Measurements from ENCODE around the gene KATNB1.
"Not testable (repeated sequence)": the region's sequence is repeated elsewhere in the genome, so short reads cannot be mapped to it uniquely, and the experiment has no call there.

KATNB1 gene

GRCh38 chr16:57704011-57704904 lies 31.3 kb upstream of the KATNB1 start:
- no peak overlapping the region for H3K9ac ChIP-seq (ENCODE audit: low read length)
- no peaks in the 10 kb centered on the region for H3K9me3 ChIP-seq (ENCODE audit: control insufficient read depth, low read length)
- no peaks in the 10 kb centered on the region for H3K36me3 ChIP-seq (ENCODE audit: control insufficient read depth, insufficient read depth, low read length)
- no peak overlapping the region for H3K4me3 ChIP-seq (ENCODE audit: low read length)
- H3K4me1 ChIP-seq (ENCODE audit: control insufficient read depth, insufficient read depth, low read length), result peaks cover 24% of the 10 kb centered on the region
- H3K27me3 ChIP-seq (ENCODE audit: control insufficient read depth, insufficient read depth, low read length), result no peaks in the 10 kb centered on the region

GRCh38 chr16:57704905-57705852 lies 30.4 kb upstream of the KATNB1 start:
- Histone ChIP-seq H3K27me3 (ENCODE audit: control insufficient read depth, insufficient read depth, low read length) (no peaks in the 10 kb centered on the region), H3K9ac (ENCODE audit: low read length) (no peak overlapping the region), H3K9me3 (ENCODE audit: control insufficient read depth, low read length) (no peaks in the 10 kb centered on the region), H3K4me1 (ENCODE audit: control insufficient read depth, insufficient read depth, low read length) (peaks cover 24% of the 10 kb centered on the region), H3K4me3 (ENCODE audit: low read length) (no peak overlapping the region), H3K36me3 (ENCODE audit: control insufficient read depth, insufficient read depth, low read length) (no peaks in the 10 kb centered on the region)

- Histone ChIP-seq H3K4me1 (ENCODE audit: control insufficient read depth, insufficient read depth, low read length) (peaks cover 14% of the 10 kb centered on the region), H3K9me3 (ENCODE audit: control insufficient read depth, low read length) (no peaks in the 10 kb centered on the region), H3K9ac (ENCODE audit: low read length) (no peak overlapping the region), H3K27me3 (ENCODE audit: control insufficient read depth, insufficient read depth, low read length) (no peaks in the 10 kb centered on the region), H3K4me3 (ENCODE audit: low read length) (no peak overlapping the region), H3K36me3 (ENCODE audit: control insufficient read depth, insufficient read depth, low read length) (no peaks in the 10 kb centered on the region)
Observed at GRCh38 chr16:57706717-57707116, 28.9 kb upstream of the KATNB1 start.

DNA sequence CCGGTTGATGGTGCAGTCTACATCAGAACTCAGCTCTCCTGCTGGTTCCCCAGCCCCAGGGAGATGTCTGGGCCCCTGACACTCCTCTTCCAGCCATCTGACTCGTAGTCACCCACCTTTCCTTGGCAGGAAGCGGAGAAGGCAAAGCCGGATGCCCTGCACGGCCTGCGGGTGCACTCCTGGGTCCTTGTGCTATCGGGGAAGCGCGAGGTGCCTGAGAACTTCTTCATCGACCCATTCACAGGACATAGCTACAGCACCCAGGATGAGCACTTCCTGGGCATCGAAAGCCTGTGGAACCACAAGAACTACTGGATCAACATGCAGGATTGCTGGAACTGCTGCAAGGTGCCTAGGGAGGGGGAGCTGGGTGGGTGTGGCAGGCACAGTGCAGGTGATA lies 28.2 kb upstream of the KATNB1 start:
- H3K4me1 ChIP-seq (ENCODE audit: control insufficient read depth, insufficient read depth, low read length), result peaks cover 13% of the 10 kb centered on the region
- H3K4me3 ChIP-seq (ENCODE audit: low read length), result no peak overlapping the region
- H3K9ac ChIP-seq (ENCODE audit: low read length), result no peak overlapping the region
- H3K27me3 ChIP-seq (ENCODE audit: control insufficient read depth, insufficient read depth, low read length), result no peaks in the 10 kb centered on the region
- H3K36me3 ChIP-seq (ENCODE audit: control insufficient read depth, insufficient read depth, low read length), result no peaks in the 10 kb centered on the region
- no peaks in the 10 kb centered on the region for H3K9me3 ChIP-seq (ENCODE audit: control insufficient read depth, low read length)

GRCh38 chr16:57708168-57708567 lies 27.4 kb upstream of the KATNB1 start:
- no peaks in the 10 kb centered on the region for H3K9me3 ChIP-seq (ENCODE audit: control insufficient read depth, low read length)
- no peaks in the 10 kb centered on the region for H3K36me3 ChIP-seq (ENCODE audit: control insufficient read depth, insufficient read depth, low read length)
- H3K9ac ChIP-seq (ENCODE audit: low read length), result no peak overlapping the region
- peaks cover 13% of the 10 kb centered on the region for H3K4me1 ChIP-seq (ENCODE audit: control insufficient read depth, insufficient read depth, low read length)
- H3K4me3 ChIP-seq (ENCODE audit: low read length), result no peak overlapping the region
- H3K27me3 ChIP-seq (ENCODE audit: control insufficient read depth, insufficient read depth, low read length), result no peaks in the 10 kb centered on the region

DNA sequence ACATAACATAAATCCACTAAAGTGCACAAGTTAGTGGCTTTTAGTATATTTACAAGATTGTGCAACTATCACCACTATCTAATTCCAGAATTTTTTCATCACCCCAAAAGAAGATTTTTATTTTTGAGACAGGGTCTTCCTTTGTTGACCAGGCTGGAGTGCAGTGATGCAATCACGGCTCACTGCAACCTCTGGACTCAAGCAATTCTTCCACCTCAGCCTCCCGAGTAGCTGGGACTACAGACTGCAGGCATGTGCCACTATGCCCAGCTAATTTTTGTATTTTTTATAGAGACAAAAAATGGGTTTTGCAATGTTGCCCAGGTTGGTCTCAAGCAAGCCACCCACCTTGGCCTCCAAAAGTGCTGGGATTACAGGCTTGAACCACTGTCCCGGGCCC lies 25.9 kb upstream of the KATNB1 start:
- peaks cover under 1% of the 10 kb centered on the region for H3K4me1 ChIP-seq (ENCODE audit: control insufficient read depth, insufficient read depth, low read length)
- H3K27me3 ChIP-seq (ENCODE audit: control insufficient read depth, insufficient read depth, low read length), result peaks cover 4% of the 10 kb centered on the region

DNA sequence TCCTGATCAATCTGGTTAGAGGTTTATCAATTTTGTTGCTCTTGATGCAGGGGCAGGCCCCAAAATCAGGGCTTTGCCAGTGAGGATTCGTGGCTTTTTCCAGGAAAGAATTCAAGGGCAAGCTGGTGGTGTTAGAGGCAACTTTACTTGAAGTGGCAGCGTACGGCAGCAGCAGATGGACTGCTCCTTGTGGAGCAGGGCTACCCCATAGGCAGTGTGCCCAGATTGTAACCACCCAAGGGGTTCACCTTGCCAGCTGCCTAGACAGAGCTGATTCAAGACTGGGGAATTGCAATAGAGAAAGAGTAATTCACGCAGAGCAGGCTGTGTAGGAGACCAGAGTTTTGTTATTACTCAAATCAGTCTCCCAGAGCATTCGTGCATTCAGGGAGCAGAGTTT lies 24.2 kb upstream of the KATNB1 start:
- Histone ChIP-seq H3K9me3 (ENCODE audit: control insufficient read depth, low read length) (no peaks in the 10 kb centered on the region), H3K9ac (ENCODE audit: low read length) (no peak overlapping the region), H3K27me3 (ENCODE audit: control insufficient read depth, insufficient read depth, low read length) (peaks cover 4% of the 10 kb centered on the region), H3K4me1 (ENCODE audit: control insufficient read depth, insufficient read depth, low read length) (no peaks in the 10 kb centered on the region), H3K36me3 (ENCODE audit: control insufficient read depth, insufficient read depth, low read length) (no peaks in the 10 kb centered on the region), H3K4me3 (ENCODE audit: low read length) (no peak overlapping the region)

More for the DNA sequence above, 25.9 kb upstream of the KATNB1 start:
- Histone ChIP-seq H3K9me3 (ENCODE audit: control insufficient read depth, low read length) (no peaks in the 10 kb centered on the region), H3K4me3 (ENCODE audit: low read length) (no peak overlapping the region), H3K36me3 (ENCODE audit: control insufficient read depth, insufficient read depth, low read length) (no peaks in the 10 kb centered on the region), H3K9ac (ENCODE audit: low read length) (no peak overlapping the region)

GRCh38 chr16:57711993-57712392 lies 23.6 kb upstream of the KATNB1 start:
- Histone ChIP-seq H3K4me3 (ENCODE audit: low read length) (no peak overlapping the region), H3K4me1 (ENCODE audit: control insufficient read depth, insufficient read depth, low read length) (no peaks in the 10 kb centered on the region), H3K9me3 (ENCODE audit: control insufficient read depth, low read length) (no peaks in the 10 kb centered on the region), H3K27me3 (ENCODE audit: control insufficient read depth, insufficient read depth, low read length) (peaks cover 4% of the 10 kb centered on the region), H3K9ac (ENCODE audit: low read length) (no peak overlapping the region), H3K36me3 (ENCODE audit: control insufficient read depth, insufficient read depth, low read length) (no peaks in the 10 kb centered on the region)

- not testable (repeated sequence) for H3K9ac ChIP-seq (ENCODE audit: low read length); H3K9me3 ChIP-seq (ENCODE audit: control insufficient read depth, low read length); H3K36me3 ChIP-seq (ENCODE audit: control insufficient read depth, insufficient read depth, low read length); H3K4me1 ChIP-seq (ENCODE audit: control insufficient read depth, insufficient read depth, low read length); H3K4me3 ChIP-seq (ENCODE audit: low read length); H3K27me3 ChIP-seq (ENCODE audit: control insufficient read depth, insufficient read depth, low read length)
Observed at GRCh38 chr16:57712569-57712968, 23.0 kb upstream of the KATNB1 start.

DNA sequence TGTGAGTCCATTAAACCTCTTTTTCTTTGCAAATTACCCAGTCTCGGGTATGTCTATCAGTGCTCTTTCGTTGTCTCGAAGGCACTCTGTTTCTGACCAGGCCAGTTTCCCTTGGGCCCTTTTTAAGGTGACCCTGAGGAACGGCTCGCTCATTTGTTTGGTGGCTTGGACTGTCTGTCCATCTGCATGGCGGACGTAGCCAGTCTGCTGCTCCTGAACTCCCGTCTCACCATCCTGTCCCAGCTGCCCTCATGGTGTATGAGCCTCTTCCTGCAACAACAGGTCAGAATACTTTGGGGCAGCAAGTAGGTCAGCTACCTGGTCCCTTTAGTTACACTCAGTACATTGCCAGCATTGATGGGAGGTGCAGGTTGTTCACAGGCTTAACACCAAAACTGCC lies 22.0 kb upstream of the KATNB1 start:
- Histone ChIP-seq H3K27me3 (ENCODE audit: control insufficient read depth, insufficient read depth, low read length) (peaks cover 4% of the 10 kb centered on the region), H3K36me3 (ENCODE audit: control insufficient read depth, insufficient read depth, low read length) (no peaks in the 10 kb centered on the region), H3K9ac (ENCODE audit: low read length) (no peak overlapping the region), H3K4me3 (ENCODE audit: low read length) (no peak overlapping the region), H3K9me3 (ENCODE audit: control insufficient read depth, low read length) (no peaks in the 10 kb centered on the region), H3K4me1 (ENCODE audit: control insufficient read depth, insufficient read depth, low read length) (no peaks in the 10 kb centered on the region)

DNA sequence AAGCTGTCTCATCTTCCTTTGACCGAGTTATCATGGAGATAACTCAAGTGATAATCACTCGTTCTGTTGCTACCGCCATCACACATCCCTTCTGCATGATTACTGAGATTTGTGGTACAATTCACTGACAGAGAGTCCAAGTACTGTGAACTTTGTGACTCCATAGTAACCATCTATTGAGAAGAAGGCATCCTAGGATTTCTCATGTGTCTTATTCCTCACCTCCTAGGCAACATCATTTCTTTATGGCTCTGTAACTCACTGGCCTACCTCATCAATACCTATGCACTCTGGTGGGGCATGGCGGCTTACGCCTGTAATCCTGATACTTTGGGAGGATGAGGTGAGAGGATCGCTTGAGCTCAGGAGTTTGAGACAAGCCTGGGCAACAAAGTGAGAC lies 21.5 kb upstream of the KATNB1 start:
- Histone ChIP-seq H3K36me3 (ENCODE audit: control insufficient read depth, insufficient read depth, low read length) (no peaks in the 10 kb centered on the region), H3K27me3 (ENCODE audit: control insufficient read depth, insufficient read depth, low read length) (peaks cover 4% of the 10 kb centered on the region), H3K4me1 (ENCODE audit: control insufficient read depth, insufficient read depth, low read length) (no peaks in the 10 kb centered on the region), H3K9me3 (ENCODE audit: control insufficient read depth, low read length) (no peaks in the 10 kb centered on the region), H3K4me3 (ENCODE audit: low read length) (no peak overlapping the region), H3K9ac (ENCODE audit: low read length) (no peak overlapping the region)

DNA sequence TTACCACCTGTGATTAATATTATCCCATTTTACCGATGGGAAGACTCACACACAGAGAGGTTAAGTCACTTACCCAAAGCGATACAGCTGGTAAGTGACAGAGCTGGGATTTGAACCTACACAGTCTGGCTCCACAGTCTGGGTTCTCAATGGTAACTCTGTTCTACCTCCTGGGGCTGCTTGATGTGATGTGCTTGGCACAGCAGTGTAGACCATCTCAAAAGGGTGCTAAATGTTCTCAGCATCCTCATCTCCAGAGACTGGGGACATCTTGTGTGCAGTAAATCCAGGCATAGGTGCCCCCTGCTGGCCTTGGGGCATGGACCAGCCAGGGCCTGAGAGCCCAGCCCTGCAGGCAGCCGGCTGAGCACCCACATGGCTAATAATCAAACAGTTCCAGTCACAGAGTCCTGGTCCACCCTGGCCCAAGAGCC lies 15.4 kb upstream of the KATNB1 start:
- H3K9me3 ChIP-seq (ENCODE audit: control insufficient read depth, low read length), result no peaks in the 10 kb centered on the region
- H3K36me3 ChIP-seq (ENCODE audit: control insufficient read depth, insufficient read depth, low read length), result no peaks in the 10 kb centered on the region
- H3K4me1 ChIP-seq (ENCODE audit: control insufficient read depth, insufficient read depth, low read length), result no peaks in the 10 kb centered on the region
- H3K4me3 ChIP-seq (ENCODE audit: low read length), result no peak overlapping the region
- H3K9ac ChIP-seq (ENCODE audit: low read length), result no peak overlapping the region
- no peaks in the 10 kb centered on the region for H3K27me3 ChIP-seq (ENCODE audit: control insufficient read depth, insufficient read depth, low read length)

Measured in mucosa of stomach (tissue), 1 donor.